Measurements from ENCODE around the gene HPS1. TPM values are rescaled to one million over a fixed set of nuclear protein-coding genes. Genes with fewer than 3 reads are reported as not detected.

The HPS1 gene
- polyA plus RNA-seq, 2 of the 4 experiments (the other 2 are of a cell fraction): 25.1 to 28.2 TPM

- TF ChIP-seq NPAS2 (CRISPR knock-in tag; IDR thresholded peaks at IDR 0.05; ENCODE audit: borderline replicate concordance): peak; percentile 94
- TF ChIP-seq KDM5A (IDR thresholded peaks at IDR 0.05): no peak
- no peak for TF ChIP-seq EHMT2 (IDR thresholded peaks at IDR 0.05; ENCODE audit: low read depth)
- TF ChIP-seq SMC3 (IDR thresholded peaks at IDR 0.05): no peak
- peak; percentile 17; the same call in 1 of the 3 replicates for TF ChIP-seq CTCF (IDR thresholded peaks at IDR 0.05)
- TF ChIP-seq ZC3H11A (IDR thresholded peaks at IDR 0.05): no peak
- peak; percentile 95; the same call in 1 of the 2 replicates for TF ChIP-seq CHD4 (IDR thresholded peaks at IDR 0.05; ENCODE audit: borderline replicate concordance)
- no peak for TF ChIP-seq REST (IDR thresholded peaks at IDR 0.05)
- TF ChIP-seq POLR2A (IDR thresholded peaks at IDR 0.05; ENCODE audit: low read length): peak; percentile 82
Measured at GRCh38 chr10:98446661-98447221, at the start of gene HPS1 (continued).

- no peak overlapping the region for H3K4me3 ChIP-seq
- ATAC-seq (no peak), FAIRE-seq (no peak), DNase-seq (ENCODE audit: low read depth in 1 of 2, low spot score in 1 of 2) (no peak)
- TF ChIP-seq PHF8 (IDR thresholded peaks at IDR 0.05; ENCODE audit: borderline replicate concordance, low read depth) (no peak), E2F6 (IDR thresholded peaks at IDR 0.05; ENCODE audit: borderline replicate concordance, low read depth) (no peak), SREBF2 (IDR thresholded peaks at IDR 0.05) (no peak), ZSCAN20 (CRISPR knock-in tag; IDR thresholded peaks at IDR 0.05) (no peak), BHLHE40 (IDR thresholded peaks at IDR 0.05; ENCODE audit: low read depth, low read length) (no peak), CBX2 (IDR thresholded peaks at IDR 0.05; ENCODE audit: borderline replicate concordance, low read depth) (no peak), BCL3 (IDR thresholded peaks at IDR 0.05) (no peak), MYC (IDR thresholded peaks at IDR 0.05; ENCODE audit: borderline replicate concordance, low read length) (no peak), PBX3 (IDR thresholded peaks at IDR 0.05) (no peak), RNF2 (IDR thresholded peaks at IDR 0.05; ENCODE audit: borderline replicate concordance, low read depth) (no peak), HOXB5 (CRISPR knock-in tag; IDR thresholded peaks at IDR 0.05) (no peak), KDM1A (IDR thresholded peaks at IDR 0.05; ENCODE audit: low read depth) (no peak)
- H3K4me2 ChIP-seq: no peak overlapping the region
- ChIA-PET POLR2A (no interaction called here), CTCF (no interaction called here)
- no peak overlapping the region for H3K27ac ChIP-seq
- H3K9me3 ChIP-seq: peaks cover 6% of the 10 kb centered on the region; the same call in 2 of the 3 replicates
- no peaks in the 10 kb centered on the region for H3K4me1 ChIP-seq
- WGBS (ENCODE audit: missing lambda C conversion rate): 6% methylated on average over 1 of the region's 1 CpG
Measured at GRCh38 chr10:98492763-98493162, 46.0 kb upstream of the HPS1 start.

All from A549 (cell line).